VCaP (cell line): ENCODE results near the gene THRSP.

ENCODE experiments used
- H3K27ac ChIP-seq: fragments of 450-650 bp; 2 replicates; pipeline ENCODE4 v1.5.1; 2017
- TF ChIP-seq, protein P1 (sequence below): fragments of 450-650 bp; conservative IDR thresholded peaks from 2 replicates; pipeline ENCODE4 v1.5.1; 2017; ENCODE audit warnings: mild to moderate bottlenecking, moderate library complexity

The THRSP gene

DNA sequence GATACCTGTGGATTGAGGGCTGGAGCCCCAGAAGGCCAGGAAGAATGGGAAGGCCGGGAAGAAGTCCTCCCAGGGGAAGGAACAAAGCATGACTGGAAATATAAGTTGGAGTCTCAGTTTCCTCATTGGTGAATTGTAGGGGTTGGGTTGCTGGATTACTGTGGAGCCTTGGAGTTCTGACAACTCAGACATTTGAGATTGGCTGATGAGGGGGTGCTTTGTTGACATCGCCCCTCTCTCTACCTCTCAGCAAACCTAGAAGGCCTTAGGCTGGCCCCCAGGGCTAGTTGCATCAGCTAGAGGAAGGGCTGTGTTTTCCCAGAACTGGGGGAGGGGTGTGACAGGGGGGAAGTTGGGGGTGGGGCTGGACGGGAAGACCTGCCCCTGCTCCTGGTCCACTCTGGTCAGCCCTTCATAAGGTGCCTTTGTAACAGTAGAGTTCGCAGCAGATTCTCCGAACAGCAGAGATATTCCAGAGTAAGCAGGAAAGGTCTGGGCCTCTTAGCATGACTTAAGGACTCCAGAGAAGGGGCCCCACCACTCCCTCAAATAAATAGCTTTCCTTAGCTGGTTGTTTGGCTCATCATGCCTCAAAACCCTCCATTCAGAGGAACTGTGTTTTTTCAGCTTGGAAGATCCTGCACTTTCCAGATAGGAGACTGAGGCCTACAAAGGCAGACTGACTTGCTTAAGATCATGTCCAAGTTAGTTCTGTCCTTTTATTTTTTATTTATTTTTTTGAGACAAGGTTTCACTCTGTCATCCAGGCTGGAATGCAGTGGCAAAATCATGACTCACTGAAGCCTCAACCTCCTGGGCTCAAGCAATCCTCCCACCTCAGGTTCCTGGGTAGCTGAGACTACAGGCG lies 12.5 kb upstream of the THRSP start:
- H3K27ac ChIP-seq: no peak overlapping the region
- TF ChIP-seq, protein P1, sequence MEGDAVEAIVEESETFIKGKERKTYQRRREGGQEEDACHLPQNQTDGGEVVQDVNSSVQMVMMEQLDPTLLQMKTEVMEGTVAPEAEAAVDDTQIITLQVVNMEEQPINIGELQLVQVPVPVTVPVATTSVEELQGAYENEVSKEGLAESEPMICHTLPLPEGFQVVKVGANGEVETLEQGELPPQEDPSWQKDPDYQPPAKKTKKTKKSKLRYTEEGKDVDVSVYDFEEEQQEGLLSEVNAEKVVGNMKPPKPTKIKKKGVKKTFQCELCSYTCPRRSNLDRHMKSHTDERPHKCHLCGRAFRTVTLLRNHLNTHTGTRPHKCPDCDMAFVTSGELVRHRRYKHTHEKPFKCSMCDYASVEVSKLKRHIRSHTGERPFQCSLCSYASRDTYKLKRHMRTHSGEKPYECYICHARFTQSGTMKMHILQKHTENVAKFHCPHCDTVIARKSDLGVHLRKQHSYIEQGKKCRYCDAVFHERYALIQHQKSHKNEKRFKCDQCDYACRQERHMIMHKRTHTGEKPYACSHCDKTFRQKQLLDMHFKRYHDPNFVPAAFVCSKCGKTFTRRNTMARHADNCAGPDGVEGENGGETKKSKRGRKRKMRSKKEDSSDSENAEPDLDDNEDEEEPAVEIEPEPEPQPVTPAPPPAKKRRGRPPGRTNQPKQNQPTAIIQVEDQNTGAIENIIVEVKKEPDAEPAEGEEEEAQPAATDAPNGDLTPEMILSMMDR: no peak

DNA sequence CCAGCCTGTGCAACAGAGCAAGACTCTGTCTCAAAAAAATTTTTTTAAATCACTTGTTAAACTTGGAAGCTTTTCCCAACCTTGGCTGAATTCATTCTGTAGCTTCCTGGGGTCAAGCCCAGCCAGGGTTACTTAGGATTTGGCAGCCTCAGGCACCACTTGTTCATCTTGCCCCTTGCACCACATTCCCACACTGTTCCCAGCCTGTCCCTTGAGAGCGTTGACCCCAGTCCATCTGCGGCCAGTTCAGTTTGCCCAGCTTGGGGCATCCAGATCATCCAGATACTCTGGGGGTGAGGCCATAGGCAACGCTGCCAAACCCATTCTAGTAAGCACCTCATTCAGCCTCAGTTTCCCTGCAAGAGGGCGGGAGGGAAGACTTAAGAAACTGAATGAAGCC lies 8.7 kb upstream of the THRSP start:
- TF ChIP-seq, protein P1: no peak
- H3K27ac ChIP-seq: no peak overlapping the region

DNA sequence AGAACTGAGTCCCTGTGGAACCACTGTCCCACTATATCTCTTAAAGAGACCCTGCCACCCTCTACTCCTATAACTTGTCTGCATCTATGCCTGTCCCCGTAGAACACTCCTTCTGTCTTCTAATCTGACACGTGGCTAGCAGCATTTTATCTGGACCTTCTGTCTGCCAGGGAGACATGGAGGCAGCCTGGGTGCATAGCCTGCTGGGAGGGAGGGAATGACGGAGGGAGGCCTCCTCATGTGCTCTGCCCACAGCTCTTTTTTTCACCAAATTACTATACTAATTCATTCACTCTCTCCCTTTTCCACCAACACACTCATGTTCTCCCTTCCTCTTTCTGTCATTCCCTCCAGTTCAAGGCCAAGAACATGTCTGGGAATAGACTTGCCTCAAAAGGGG lies 7.6 kb upstream of the THRSP start:
- TF ChIP-seq, protein P1: no peak
- H3K27ac ChIP-seq: no peak overlapping the region

DNA sequence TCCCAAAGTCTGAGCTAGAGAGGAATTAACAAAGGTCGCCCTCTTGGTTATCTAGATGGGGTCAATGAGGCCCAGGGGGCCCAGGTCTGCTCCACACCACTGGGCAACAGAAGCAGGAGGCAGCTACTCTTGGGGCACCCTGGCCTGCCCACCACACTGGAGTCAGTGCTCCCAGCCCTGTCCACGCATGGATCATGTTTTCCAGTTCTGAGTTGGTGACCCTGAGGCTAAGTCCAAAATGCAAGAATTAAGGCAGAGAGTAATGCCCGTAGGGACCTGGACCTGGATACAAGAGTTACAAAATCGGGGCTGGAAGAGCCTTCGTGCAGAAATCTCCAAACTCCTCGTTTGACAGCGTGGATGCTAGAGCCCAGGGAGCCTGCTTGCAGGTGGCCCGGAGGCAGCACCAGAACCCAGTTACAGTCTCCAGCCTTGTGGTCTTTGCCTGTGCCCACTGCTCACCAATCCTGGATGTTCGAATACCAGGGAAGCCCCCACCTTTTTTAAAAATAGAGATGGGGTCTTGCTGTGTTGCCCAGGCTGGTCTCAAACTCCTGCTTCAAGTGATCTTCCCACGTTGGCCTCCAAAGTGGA lies 6.1 kb upstream of the THRSP start:
- TF ChIP-seq, protein P1: no peak
- H3K27ac ChIP-seq: no peak overlapping the region

DNA sequence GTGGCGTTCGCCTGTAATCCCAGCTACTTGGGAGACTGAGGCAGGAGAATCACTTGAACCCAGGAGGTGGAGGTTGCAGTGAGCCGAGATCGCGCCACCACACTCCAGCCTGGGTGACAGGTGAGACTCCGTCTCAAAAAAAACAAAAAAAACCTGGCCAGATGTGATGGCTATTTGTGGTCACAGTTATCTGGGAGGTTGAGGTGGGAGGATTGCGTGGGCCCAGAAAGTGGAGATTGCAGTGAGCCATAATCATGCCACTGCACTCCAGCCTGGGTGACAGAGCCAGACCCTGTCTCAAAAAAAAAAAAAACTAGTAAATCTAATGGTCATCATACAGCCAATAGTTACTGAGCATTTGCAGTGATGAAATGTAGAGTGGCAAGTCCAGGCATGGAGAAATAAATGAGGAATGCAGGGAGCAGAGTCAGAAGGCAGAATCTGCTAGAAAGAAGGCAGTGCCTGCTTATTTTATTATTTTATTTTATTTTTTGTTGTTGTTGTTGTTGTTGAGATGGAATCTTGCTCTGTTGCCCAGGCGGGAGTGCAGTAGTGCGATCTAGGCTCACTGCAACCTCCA lies 3.8 kb upstream of the THRSP start:
- H3K27ac ChIP-seq: peak overlapping the region; percentile 88

DNA sequence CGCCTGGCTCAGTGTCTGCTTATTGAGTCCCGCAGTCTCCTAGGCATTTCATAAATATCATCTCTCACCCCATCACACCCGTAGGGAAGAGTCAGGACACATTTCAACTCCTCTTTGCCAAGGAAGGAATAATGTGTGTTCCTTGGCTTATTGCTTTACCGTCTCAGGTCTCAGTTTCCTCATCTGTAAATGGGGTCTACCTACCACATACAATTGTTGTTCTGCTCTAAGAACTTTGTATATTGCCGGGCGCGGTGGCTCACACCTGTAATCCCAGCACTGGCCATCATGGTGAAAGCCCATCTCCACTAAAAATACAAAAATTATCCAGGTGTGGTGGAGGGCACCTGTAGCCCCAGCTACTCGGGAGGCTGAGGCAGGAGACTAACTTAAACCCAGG lies 3.1 kb upstream of the THRSP start:
- peak overlapping the region; percentile 88 for H3K27ac ChIP-seq
- TF ChIP-seq, protein P1: no peak

DNA sequence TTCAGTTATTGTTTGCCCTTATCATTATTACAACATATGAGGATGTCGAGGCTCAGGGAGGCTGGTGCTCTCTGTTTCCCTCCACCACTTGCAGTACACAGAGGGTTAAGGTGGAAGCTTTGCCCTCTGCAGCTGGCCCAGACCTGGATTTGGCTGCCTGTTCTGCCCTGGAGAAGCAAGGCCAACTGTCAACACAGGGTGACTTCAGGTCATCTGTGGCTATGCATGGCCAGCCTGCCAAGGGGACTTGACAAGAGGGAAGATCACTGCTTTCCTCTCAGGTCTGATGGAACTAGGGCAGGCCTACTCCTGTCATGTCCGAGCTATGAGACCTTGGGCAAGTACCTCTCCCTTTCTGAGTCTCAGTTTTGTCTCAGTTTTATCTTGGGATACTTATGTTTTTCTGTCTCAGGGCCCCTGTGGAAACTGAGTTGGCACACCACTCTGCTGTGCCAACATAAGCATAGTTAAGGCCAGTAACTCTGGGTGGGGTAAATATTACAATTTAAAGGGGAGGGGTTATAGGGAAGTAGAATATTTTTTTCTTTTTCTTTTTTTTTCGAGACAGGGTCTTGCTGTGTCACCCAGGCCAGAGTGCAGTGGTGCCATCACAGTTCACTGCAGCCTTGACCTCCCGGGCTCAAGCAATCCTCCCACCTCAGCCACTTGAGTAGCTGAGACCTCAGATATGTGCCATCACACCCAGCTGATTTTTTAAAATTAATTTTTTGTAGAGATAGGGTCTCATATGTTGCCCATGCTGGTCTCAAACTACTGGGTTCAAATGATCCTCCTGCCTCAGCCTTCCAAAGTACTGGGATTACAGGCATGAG lies 2.4 kb upstream of the THRSP start:
- H3K27ac ChIP-seq: peak overlapping the region; percentile 88
- TF ChIP-seq, protein P1: no peak
